Fibroblast of lung (primary cell): ENCODE data around the gene PRR27.

Experiments used
- EZH2 ChIP-seq: IDR thresholded peaks from 2 replicates; pipeline ENCODE4 v1.5.1; 2012; ENCODE audit warnings: low read length, control low read depth, mild to moderate bottlenecking; ENCODE audit errors: missing control alignments
- TF ChIP-seq, protein P1 (sequence below), 2 donors: IDR thresholded peaks in 1 of 2; conservative IDR thresholded peaks in 1 of 2; 1 replicate in 1 of 2; 2 replicates in 1 of 2; pipeline ENCODE4 v1.5.1; 2011 to 2012; ENCODE audit warnings: low read length in 2 of 2, control low read depth in 1 of 2, inconsistent platforms in 1 of 2, low read depth in 1 of 2, mild to moderate bottlenecking in 1 of 2

DNA sequence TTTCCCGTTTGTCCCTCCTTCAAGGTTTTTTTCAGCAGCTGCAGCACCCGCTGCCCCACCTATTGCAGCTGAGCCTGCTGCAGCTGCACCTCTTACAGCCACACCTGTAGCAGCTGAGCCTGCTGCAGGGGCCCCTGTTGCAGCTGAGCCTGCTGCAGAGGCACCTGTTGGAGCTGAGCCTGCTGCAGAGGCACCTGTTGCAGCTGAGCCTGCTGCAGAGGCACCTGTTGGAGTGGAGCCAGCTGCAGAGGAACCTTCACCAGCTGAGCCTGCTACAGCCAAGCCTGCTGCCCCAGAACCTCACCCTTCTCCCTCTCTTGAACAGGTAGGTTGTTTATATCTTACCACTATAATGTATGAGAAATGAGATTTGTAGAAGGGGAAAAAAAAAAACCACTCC is 4.5 kb downstream of the PRR27 start:
- TF ChIP-seq, protein P1, sequence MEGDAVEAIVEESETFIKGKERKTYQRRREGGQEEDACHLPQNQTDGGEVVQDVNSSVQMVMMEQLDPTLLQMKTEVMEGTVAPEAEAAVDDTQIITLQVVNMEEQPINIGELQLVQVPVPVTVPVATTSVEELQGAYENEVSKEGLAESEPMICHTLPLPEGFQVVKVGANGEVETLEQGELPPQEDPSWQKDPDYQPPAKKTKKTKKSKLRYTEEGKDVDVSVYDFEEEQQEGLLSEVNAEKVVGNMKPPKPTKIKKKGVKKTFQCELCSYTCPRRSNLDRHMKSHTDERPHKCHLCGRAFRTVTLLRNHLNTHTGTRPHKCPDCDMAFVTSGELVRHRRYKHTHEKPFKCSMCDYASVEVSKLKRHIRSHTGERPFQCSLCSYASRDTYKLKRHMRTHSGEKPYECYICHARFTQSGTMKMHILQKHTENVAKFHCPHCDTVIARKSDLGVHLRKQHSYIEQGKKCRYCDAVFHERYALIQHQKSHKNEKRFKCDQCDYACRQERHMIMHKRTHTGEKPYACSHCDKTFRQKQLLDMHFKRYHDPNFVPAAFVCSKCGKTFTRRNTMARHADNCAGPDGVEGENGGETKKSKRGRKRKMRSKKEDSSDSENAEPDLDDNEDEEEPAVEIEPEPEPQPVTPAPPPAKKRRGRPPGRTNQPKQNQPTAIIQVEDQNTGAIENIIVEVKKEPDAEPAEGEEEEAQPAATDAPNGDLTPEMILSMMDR (conservative IDR thresholded peaks at IDR 0.05 in 1 of 2, IDR thresholded peaks at IDR 0.05 in 1 of 2; ENCODE audit: low read depth in 1 of 2, low read length in 2 of 2), result no peak
- no peak for TF ChIP-seq EZH2
